Measurements from ENCODE around the gene SETD1A. TPM values are rescaled to one million over a fixed set of nuclear protein-coding genes. Genes with fewer than 3 reads are reported as not detected.

Gene SETD1A
- total and polyA plus RNA-seq, 2 of the 4 experiments (the other 2 are of a cell fraction), result 0.54 to 5.8 TPM

DNA sequence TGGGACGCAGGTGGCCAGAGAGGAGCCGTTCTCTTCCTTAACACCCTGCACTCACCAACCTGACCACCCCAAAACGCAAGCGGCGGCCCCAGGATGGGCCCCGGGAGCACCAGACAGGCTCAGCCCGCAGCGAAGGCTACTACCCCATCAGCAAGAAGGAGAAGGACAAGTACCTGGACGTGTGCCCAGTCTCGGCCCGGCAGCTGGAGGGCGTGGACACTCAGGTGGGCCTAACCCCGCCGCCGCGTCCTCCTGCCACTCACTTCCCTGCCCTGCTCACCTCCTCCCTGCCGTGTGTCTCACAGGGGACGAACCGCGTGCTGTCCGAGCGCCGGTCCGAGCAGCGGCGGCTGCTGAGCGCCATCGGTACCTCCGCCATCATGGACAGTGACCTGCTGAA is 22.9 kb downstream of the SETD1A start (continued):
- no peak for TF ChIP-seq FOS (IDR thresholded peaks at IDR 0.05; ENCODE audit: low read depth, low read length)

DNA sequence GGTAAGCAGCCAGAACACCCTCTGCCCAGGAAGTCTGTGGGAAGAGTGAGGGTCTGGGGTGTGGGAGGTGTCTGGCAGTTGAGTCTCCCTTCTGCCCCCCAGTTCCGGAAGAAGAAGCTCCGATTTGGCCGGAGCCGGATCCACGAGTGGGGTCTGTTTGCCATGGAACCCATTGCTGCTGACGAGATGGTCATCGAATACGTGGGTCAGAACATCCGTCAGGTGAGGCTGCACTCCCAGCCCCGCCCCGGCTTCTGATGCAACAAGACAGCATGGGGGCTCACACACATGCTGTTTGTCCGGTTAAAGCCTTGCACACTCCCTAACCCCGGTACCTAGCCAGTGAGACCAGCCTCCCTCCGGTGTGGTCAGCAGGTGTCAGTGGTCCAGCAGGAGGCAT is 23.4 kb downstream of the SETD1A start:
- H2AFZ ChIP-seq (replicated peaks; ENCODE audit: low read length, poor library complexity), result no peak overlapping the region
- no peak overlapping the region for H4K91ac ChIP-seq (ENCODE audit: insufficient read depth, low read depth, low read length)
- H3K9ac ChIP-seq (ENCODE audit: low read depth, low read length), result no peak overlapping the region
- H2BK5ac ChIP-seq (ENCODE audit: low read depth, low read length, poor library complexity, severe bottlenecking), result no peak overlapping the region
- no peak overlapping the region for H3K14ac ChIP-seq (replicated peaks; ENCODE audit: low read depth, low read length)
- in situ Hi-C loops (cut with MboI; ENCODE audit: low sequenced_read_pairs) (loop anchor here (10.0 to 25.0 kb wide), 3 partner anchors 104 to 884 kb away; partner anchors contain the start of gene PRSS53), dilution Hi-C loops (cut with HindIII; ENCODE audit: low sequenced_read_pairs, unreplicated experiment) (no loop called here), intact Hi-C loops (cut with micrococcal nuclease) (no loop called here)
- H4K8ac ChIP-seq (ENCODE audit: low read depth in 2 of 2, low read length in 2 of 2), result no peak overlapping the region
- H2BK20ac ChIP-seq (ENCODE audit: low read depth, low read length), result no peak overlapping the region
- H3K4me2 ChIP-seq (ENCODE audit: low read depth, low read length), result no peak overlapping the region
- peaks cover 61% of the 10 kb centered on the region for H3K36me3 ChIP-seq (ENCODE audit: control insufficient read depth, insufficient read depth, low read length)
- no peak overlapping the region for H3K18ac ChIP-seq (ENCODE audit: low read depth, low read length)
- H3K27me3 ChIP-seq (ENCODE audit: control insufficient read depth, insufficient read depth, low read length), result no peaks in the 10 kb centered on the region
- H3K23ac ChIP-seq (ENCODE audit: low read depth, low read length), result no peak overlapping the region
- no peaks in the 10 kb centered on the region; the same call in 1 of the 2 replicates for H4K20me1 ChIP-seq (ENCODE audit: insufficient read depth, low read length)
- no TSS peak for BruUV-seq (replicated peaks)
- no peaks in the 10 kb centered on the region; the same call in none of the 2 replicates for H3K9me1 ChIP-seq (ENCODE audit: insufficient read depth, low read length)
- H2AK9ac ChIP-seq (replicated peaks; ENCODE audit: low read depth, low read length, poor library complexity), result no peak overlapping the region
- POLR2A ChIA-PET (ENCODE audit: unreplicated experiment), result no interaction called here
- TF ChIP-seq RCOR1 (IDR thresholded peaks at IDR 0.05; ENCODE audit: insufficient replicate concordance, low read length) (no peak), NFE2L2 (IDR thresholded peaks at IDR 0.05; ENCODE audit: low read depth, low read length) (no peak), MXI1 (IDR thresholded peaks at IDR 0.05; ENCODE audit: borderline replicate concordance, low read depth, low read length) (no peak), MAFK (IDR thresholded peaks at IDR 0.05; ENCODE audit: low read depth, low read length) (no peak), MAZ (IDR thresholded peaks at IDR 0.05; ENCODE audit: borderline replicate concordance, low read depth, low read length) (no peak), FOS (IDR thresholded peaks at IDR 0.05; ENCODE audit: low read depth, low read length) (no peak), RAD21 (IDR thresholded peaks at IDR 0.05; ENCODE audit: low read length) (no peak), RFX5 (IDR thresholded peaks at IDR 0.05; ENCODE audit: low read depth, low read length) (no peak), SMC3 (IDR thresholded peaks at IDR 0.05; ENCODE audit: low read depth, low read length) (no peak)
- TF ChIP-seq, protein P1, sequence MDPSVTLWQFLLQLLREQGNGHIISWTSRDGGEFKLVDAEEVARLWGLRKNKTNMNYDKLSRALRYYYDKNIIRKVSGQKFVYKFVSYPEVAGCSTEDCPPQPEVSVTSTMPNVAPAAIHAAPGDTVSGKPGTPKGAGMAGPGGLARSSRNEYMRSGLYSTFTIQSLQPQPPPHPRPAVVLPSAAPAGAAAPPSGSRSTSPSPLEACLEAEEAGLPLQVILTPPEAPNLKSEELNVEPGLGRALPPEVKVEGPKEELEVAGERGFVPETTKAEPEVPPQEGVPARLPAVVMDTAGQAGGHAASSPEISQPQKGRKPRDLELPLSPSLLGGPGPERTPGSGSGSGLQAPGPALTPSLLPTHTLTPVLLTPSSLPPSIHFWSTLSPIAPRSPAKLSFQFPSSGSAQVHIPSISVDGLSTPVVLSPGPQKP (IDR thresholded peaks at IDR 0.05; ENCODE audit: borderline replicate concordance, low read depth, low read length), result no peak
- no peak overlapping the region for H2BK120ac ChIP-seq (ENCODE audit: low read depth, low read length)
- no peak overlapping the region for H3K27ac ChIP-seq (ENCODE audit: insufficient read depth, low read length)
- peaks cover 8% of the 10 kb centered on the region for H3K4me1 ChIP-seq (ENCODE audit: control insufficient read depth, insufficient read depth, low read length)
- H3K4me3 ChIP-seq (ENCODE audit: insufficient read depth, low read depth, low read length), result no peak overlapping the region
- no peaks in the 10 kb centered on the region for H3K9me3 ChIP-seq (ENCODE audit: control insufficient read depth, insufficient read depth, low read length)
- ATAC-seq (ENCODE audit: low read depth) (no peak), DNase-seq (no peak)
- no peak overlapping the region for H2BK15ac ChIP-seq (ENCODE audit: low read depth, low read length)
- H3K56ac ChIP-seq (ENCODE audit: extremely low read depth, insufficient read depth, low read length), result no peak overlapping the region
- H3K4ac ChIP-seq (ENCODE audit: low read depth, low read length), result no peak overlapping the region
- H2AK5ac ChIP-seq (ENCODE audit: low read depth, low read length), result no peak overlapping the region
- H3K79me1 ChIP-seq (ENCODE audit: low read depth in 1 of 2, low read length in 2 of 2), result peaks cover 8 to 22% of the 10 kb centered on the region in 2 experiments; a peak in 3 of 4 replicates
- CTCF ChIA-PET, result no interaction called here
- WGBS, 2 experiments (ENCODE audit: extremely low coverage in 2 of 2, insufficient read length in 1 of 2), result 98% methylated on average over 11 of the region's 14 CpGs; no CpG with 5 or more reads in 1 of the 2 experiments
- no peak overlapping the region for H4K5ac ChIP-seq (ENCODE audit: low read depth, low read length)

Measured in IMR-90 (cell line).